MM.1S (cell line): ENCODE results near the gene TSHR.
A peak's percentile ranks its signal among the peaks of the same experiment; 100 is the strongest.

Experiments
- DNase-seq: peaks from one replicate; pipeline ENCODE4 v3.0.0-alpha.2; 2015
- H2AFZ ChIP-seq: fragments of 300-600 bp; sonication (generic); 2 replicates; pipeline ENCODE4 v1.6.0; 2016; ENCODE audit warnings: antibody characterized with exemption, low read length
- H3F3A ChIP-seq: fragments of 300-600 bp; sonication (generic); 2 replicates; pipeline ENCODE4 v1.6.1; 2016; ENCODE audit warnings: mild to moderate bottlenecking, antibody characterized with exemption, low read length, moderate library complexity, mixed read lengths; ENCODE audit not compliant: insufficient read depth
- H3K27ac ChIP-seq: fragments of 300-600 bp; sonication (generic); 2 replicates; pipeline ENCODE4 v1.5.1; 2016; ENCODE audit warnings: mild to moderate bottlenecking, low read length
- H3K27me3 ChIP-seq: fragments of 300-600 bp; sonication (generic); replicated peaks from 2 replicates; pipeline ENCODE4 v1.6.0; 2016; ENCODE audit warnings: low read length; ENCODE audit not compliant: insufficient read depth
- H3K36me3 ChIP-seq: fragments of 300-600 bp; sonication (generic); replicated peaks from 2 replicates; pipeline ENCODE4 v1.6.1; 2016; ENCODE audit warnings: mild to moderate bottlenecking, low read length, mixed read lengths; ENCODE audit not compliant: insufficient read depth
- H3K4me1 ChIP-seq: fragments of 300-600 bp; sonication (generic); 2 replicates; pipeline ENCODE4 v1.6.1; 2016; ENCODE audit warnings: low read length, mixed read lengths
- H3K4me2 ChIP-seq: fragments of 300-600 bp; sonication (generic); 2 replicates; pipeline ENCODE4 v1.6.0; 2016; ENCODE audit warnings: low read depth, low read length
- H3K4me3 ChIP-seq: fragments of 300-600 bp; sonication (generic); 2 replicates; pipeline ENCODE4 v1.5.1; 2016; ENCODE audit warnings: low read length, mixed read lengths
- H3K79me2 ChIP-seq: fragments of 300-600 bp; sonication (generic); 2 replicates; pipeline ENCODE4 v1.6.1; 2016; ENCODE audit warnings: mixed run types, low read length, mixed read lengths
- H3K9ac ChIP-seq: fragments of 300-600 bp; sonication (generic); 2 replicates; pipeline ENCODE4 v1.6.1; 2016; ENCODE audit warnings: low read length, mixed read lengths
- H3K9me2 ChIP-seq: fragments of 300-600 bp; sonication (generic); replicated peaks from 2 replicates; pipeline ENCODE4 v1.6.1; 2016; ENCODE audit warnings: mild to moderate bottlenecking, low read length, mixed read lengths; ENCODE audit not compliant: insufficient read depth
- H3K9me3 ChIP-seq: fragments of 300-600 bp; sonication (generic); replicated peaks from 2 replicates; pipeline ENCODE4 v1.6.1; 2016; ENCODE audit warnings: mild to moderate bottlenecking, low read length, mixed read lengths; ENCODE audit not compliant: insufficient read depth
- H4K20me1 ChIP-seq: fragments of 300-600 bp; sonication (generic); 2 replicates; pipeline ENCODE4 v1.6.1; 2016; ENCODE audit warnings: mild to moderate bottlenecking, low read length, moderate library complexity, mixed read lengths; ENCODE audit not compliant: insufficient read depth
- CTCF ChIP-seq: fragments of 300-600 bp; sonication (generic); IDR thresholded peaks from 2 replicates; pipeline ENCODE4 v1.5.1; 2016; ENCODE audit warnings: antibody characterized with exemption, low read length, mixed read lengths
- EZH2 ChIP-seq: fragments of 300-600 bp; sonication (generic); optimal IDR thresholded peaks from 2 replicates; pipeline ENCODE3; 2017; ENCODE audit warnings: low read depth, mild to moderate bottlenecking, antibody characterized with exemption, low read length, mixed read lengths
- EZH2phosphoT487 ChIP-seq: fragments of 300-600 bp; sonication (generic); IDR thresholded peaks from 2 replicates; pipeline ENCODE4 v1.6.1; 2018; ENCODE audit warnings: antibody characterized with exemption, low read length

The TSHR gene

DNA sequence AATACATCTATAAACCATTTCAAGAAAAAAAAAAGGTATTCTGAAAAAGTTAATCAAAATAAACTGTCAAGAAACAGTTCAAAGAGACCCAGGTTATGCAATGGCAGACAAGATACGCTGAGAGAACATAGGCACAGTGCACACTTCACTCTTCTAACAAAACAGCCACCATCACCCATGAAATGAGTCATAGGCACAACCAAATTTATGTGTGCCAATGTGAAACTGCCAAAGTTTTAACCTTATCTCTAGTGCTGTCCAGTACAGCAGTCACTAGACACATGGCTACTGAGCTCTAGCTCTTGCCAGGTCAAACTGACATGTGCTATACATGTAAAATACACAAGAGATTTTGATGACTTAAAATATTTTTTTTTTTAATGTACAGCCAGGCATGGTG lies 15.3 kb upstream of the TSHR start:
- no peaks in the 10 kb centered on the region for H3K9me2 ChIP-seq
- H3K4me3 ChIP-seq: no peak overlapping the region
- H3K79me2 ChIP-seq: peaks cover 24% of the 10 kb centered on the region
- no peaks in the 10 kb centered on the region for H3K27me3 ChIP-seq
- H3K4me2 ChIP-seq: no peak overlapping the region
- no peaks in the 10 kb centered on the region for H3K36me3 ChIP-seq
- H3F3A ChIP-seq: no peaks in the 10 kb centered on the region
- no peak overlapping the region for H3K27ac ChIP-seq
- TF ChIP-seq EZH2 (no peak), CTCF (no peak), EZH2phosphoT487 (no peak)
- H3K4me1 ChIP-seq: no peaks in the 10 kb centered on the region
- DNase-seq: no peak
- H3K9me3 ChIP-seq: no peaks in the 10 kb centered on the region
- H3K9ac ChIP-seq: no peak overlapping the region
- no peak overlapping the region for H2AFZ ChIP-seq
- H4K20me1 ChIP-seq: no peaks in the 10 kb centered on the region

- H3K79me2 ChIP-seq: peaks cover 16% of the 10 kb centered on the region
- TF ChIP-seq EZH2phosphoT487 (no peak), EZH2 (no peak), CTCF (no peak)
- no peaks in the 10 kb centered on the region for H3K9me3 ChIP-seq
- no peaks in the 10 kb centered on the region for H3K27me3 ChIP-seq
- H3K9ac ChIP-seq: peak within 1 kb of the TSS; percentile 71
- H3K27ac ChIP-seq: peak within 1 kb of the TSS; percentile 63; the same call in 1 of the 2 replicates
- no peaks in the 10 kb centered on the region for H3F3A ChIP-seq
- H3K36me3 ChIP-seq: no peaks in the 10 kb centered on the region
- DNase-seq: peak; percentile 90
- peak within 1 kb of the TSS; percentile 74 for H3K4me3 ChIP-seq
- H3K4me1 ChIP-seq: no peaks in the 10 kb centered on the region
- H2AFZ ChIP-seq: peak within 1 kb of the TSS; percentile 78
- H3K9me2 ChIP-seq: no peaks in the 10 kb centered on the region
- peak within 1 kb of the TSS; percentile 77 for H3K4me2 ChIP-seq
- no peaks in the 10 kb centered on the region for H4K20me1 ChIP-seq
Measured at GRCh38 chr14:80941241-80942185, 13.9 kb upstream of the TSHR start, which contains the start of gene CEP128. Gene CEP128 (minus strand): TSS chr14:80941738.

DNA sequence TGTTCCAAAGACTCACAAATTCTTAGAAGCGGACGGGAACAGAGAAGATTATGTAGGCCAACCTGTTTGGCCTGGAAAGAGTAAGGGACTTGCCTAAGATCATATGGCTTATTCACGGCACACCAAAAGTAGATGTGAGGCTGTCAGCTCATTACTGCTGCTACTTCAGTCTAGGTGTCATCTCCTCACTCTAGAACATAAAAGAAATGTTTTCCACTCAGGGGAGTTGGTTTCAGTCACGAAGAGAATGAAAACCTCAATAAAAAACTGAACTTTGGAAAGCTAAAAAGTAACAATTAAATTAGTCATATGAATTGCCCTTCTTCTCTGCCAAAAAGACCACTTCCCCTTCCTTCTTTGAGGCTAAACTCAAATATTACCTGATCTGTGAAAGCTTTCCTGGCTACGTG lies 13.2 kb upstream of the TSHR start:
- no peaks in the 10 kb centered on the region for H3F3A ChIP-seq
- peak overlapping the region; percentile 71; the same call in 1 of the 2 replicates for H3K9ac ChIP-seq
- peak overlapping the region; percentile 67 for H3K4me3 ChIP-seq
- no peak for DNase-seq
- no peaks in the 10 kb centered on the region for H3K4me1 ChIP-seq
- no peaks in the 10 kb centered on the region for H3K9me2 ChIP-seq
- no peaks in the 10 kb centered on the region for H3K36me3 ChIP-seq
- peaks cover 16% of the 10 kb centered on the region for H3K79me2 ChIP-seq
- H2AFZ ChIP-seq: peak overlapping the region; percentile 78
- no peak for TF ChIP-seq EZH2phosphoT487
- no peak for TF ChIP-seq CTCF
- H4K20me1 ChIP-seq: no peaks in the 10 kb centered on the region
- H3K27ac ChIP-seq: peak overlapping the region; percentile 57; the same call in 1 of the 2 replicates
- no peaks in the 10 kb centered on the region for H3K9me3 ChIP-seq
- H3K4me2 ChIP-seq: peak overlapping the region; percentile 77
- H3K27me3 ChIP-seq: no peaks in the 10 kb centered on the region
